ENCODE data around the gene AFDN. TPM values are rescaled to one million over a fixed set of nuclear protein-coding genes. Genes with fewer than 3 reads are reported as not detected.

The AFDN gene
- polyA plus RNA-seq, 1 of the 3 experiments (the other 2 are of a cell fraction): 25.1 TPM

DNA sequence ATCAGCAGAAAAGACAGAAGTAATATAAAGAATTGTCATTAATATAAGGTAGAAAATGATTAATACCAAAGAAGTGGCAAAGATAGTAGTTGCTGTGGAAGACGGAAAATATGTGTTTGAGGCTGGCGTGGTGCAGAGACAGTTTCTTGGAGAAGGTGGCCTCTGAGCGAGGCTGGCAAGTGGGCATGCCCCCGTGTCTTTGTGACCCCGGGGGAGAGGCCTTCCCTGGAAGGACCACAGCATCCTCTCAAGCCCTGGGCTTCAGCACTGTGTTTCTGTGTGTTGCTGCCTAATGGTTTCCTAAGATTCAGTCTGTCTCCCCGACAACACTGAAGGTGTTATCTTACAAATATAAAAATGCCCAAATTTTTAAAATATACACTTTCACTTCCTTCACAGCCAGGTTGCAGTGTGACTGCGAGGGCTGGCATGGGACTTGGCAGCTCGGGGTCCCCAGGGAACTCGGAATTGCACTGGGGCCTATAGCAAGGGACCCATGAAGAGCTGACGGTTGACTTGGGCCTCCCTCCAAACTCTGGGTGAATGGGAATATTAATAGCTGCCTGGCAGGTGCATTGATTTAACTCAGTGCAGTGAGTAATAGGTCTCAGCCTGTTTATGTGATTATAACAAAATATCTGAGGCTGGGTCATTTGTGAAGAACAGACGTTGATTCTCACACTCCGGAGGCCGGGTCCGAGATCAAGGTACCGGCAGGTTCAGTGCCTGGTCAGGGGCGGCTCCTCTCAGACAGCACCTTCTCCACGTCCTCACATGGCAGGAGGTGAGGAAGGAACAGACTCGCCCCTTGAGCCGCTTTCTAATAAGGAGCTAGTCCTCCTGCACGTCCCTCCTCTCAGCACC, 47.4 kb upstream of the AFDN start:
- DNase-seq: no peak
- Histone ChIP-seq H3K9ac (no peak overlapping the region), H4K20me1 (ENCODE audit: insufficient read depth) (no peaks in the 10 kb centered on the region), H3K4me3 (ENCODE audit: low read depth in 2 of 2, low read length in 1 of 2) (no peak overlapping the region), H3K9me2 (no peaks in the 10 kb centered on the region), H3K79me2 (ENCODE audit: insufficient read depth) (no peaks in the 10 kb centered on the region), H3K27ac (ENCODE audit: low read depth in 2 of 2, low read length in 1 of 2) (no peak overlapping the region), H3K36me3 (replicated peaks in 1 of 2; ENCODE audit: control insufficient read depth in 1 of 2, insufficient read depth in 2 of 2, low read length in 1 of 2) (no peaks in the 10 kb centered on the region), H3F3A (replicated peaks; ENCODE audit: insufficient read depth) (no peaks in the 10 kb centered on the region), H3K4me1 (ENCODE audit: control insufficient read depth in 1 of 2, insufficient read depth in 2 of 2, low read depth in 1 of 2, low read length in 1 of 2) (no peaks in the 10 kb centered on the region), H3K27me3 (ENCODE audit: insufficient read depth) (no peaks in the 10 kb centered on the region), H3K4me2 (no peak overlapping the region), H2AFZ (ENCODE audit: low read depth) (no peak overlapping the region), H3K9me3 (no peaks in the 10 kb centered on the region)
- whole genome bisulfite sequencing (ENCODE audit: low lambda C conversion rate): 56% methylated on average over 20 of the region's 20 CpGs
- no peak for TF ChIP-seq EZH2phosphoT487 (IDR thresholded peaks at IDR 0.05; ENCODE audit: borderline replicate concordance, low read depth)
- TF ChIP-seq EP300 (IDR thresholded peaks at IDR 0.05; ENCODE audit: borderline replicate concordance in 1 of 2, low read depth in 1 of 2, low read length in 1 of 2): no peak
- no peak for TF ChIP-seq NFIC (IDR thresholded peaks at IDR 0.05; ENCODE audit: borderline replicate concordance)
- TF ChIP-seq MXI1 (IDR thresholded peaks at IDR 0.05; ENCODE audit: low read depth, low read length): no peak
- TF ChIP-seq, protein P1, sequence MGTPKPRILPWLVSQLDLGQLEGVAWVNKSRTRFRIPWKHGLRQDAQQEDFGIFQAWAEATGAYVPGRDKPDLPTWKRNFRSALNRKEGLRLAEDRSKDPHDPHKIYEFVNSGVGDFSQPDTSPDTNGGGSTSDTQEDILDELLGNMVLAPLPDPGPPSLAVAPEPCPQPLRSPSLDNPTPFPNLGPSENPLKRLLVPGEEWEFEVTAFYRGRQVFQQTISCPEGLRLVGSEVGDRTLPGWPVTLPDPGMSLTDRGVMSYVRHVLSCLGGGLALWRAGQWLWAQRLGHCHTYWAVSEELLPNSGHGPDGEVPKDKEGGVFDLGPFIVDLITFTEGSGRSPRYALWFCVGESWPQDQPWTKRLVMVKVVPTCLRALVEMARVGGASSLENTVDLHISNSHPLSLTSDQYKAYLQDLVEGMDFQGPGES (IDR thresholded peaks at IDR 0.05; ENCODE audit: low read depth, low read length): no peak
- no peak for TF ChIP-seq POLR2AphosphoS5 (IDR thresholded peaks at IDR 0.05; ENCODE audit: low read depth, low read length)
- no peak for TF ChIP-seq RAD21 (IDR thresholded peaks at IDR 0.05; ENCODE audit: low read length)
- no peak for TF ChIP-seq FOSL2 (IDR thresholded peaks at IDR 0.05; ENCODE audit: borderline replicate concordance, low read depth)
- POLR2A ChIA-PET: no interaction called here
- CTCF ChIA-PET: interaction anchor here (1.5 kb wide), 1 partner anchor 12 kb away, joined by 5 read pairs; no protein-coding TSS in a partner anchor

GRCh38 chr6:167779993-167780655, 46.6 kb upstream of the AFDN start:
- Histone ChIP-seq H3K4me1 (ENCODE audit: control insufficient read depth in 1 of 2, insufficient read depth in 2 of 2, low read depth in 1 of 2, low read length in 1 of 2) (no peaks in the 10 kb centered on the region), H3K9ac (no peak overlapping the region), H3K27me3 (ENCODE audit: insufficient read depth) (no peaks in the 10 kb centered on the region), H3F3A (replicated peaks; ENCODE audit: insufficient read depth) (no peaks in the 10 kb centered on the region), H3K9me2 (no peaks in the 10 kb centered on the region), H3K4me3 (ENCODE audit: low read depth in 2 of 2, low read length in 1 of 2) (no peak overlapping the region), H3K4me2 (no peak overlapping the region), H3K79me2 (ENCODE audit: insufficient read depth) (no peaks in the 10 kb centered on the region), H3K36me3 (replicated peaks in 1 of 2; ENCODE audit: control insufficient read depth in 1 of 2, insufficient read depth in 2 of 2, low read length in 1 of 2) (no peaks in the 10 kb centered on the region), H3K9me3 (no peaks in the 10 kb centered on the region), H4K20me1 (ENCODE audit: insufficient read depth) (no peaks in the 10 kb centered on the region), H2AFZ (ENCODE audit: low read depth) (no peak overlapping the region), H3K27ac (ENCODE audit: low read depth in 2 of 2, low read length in 1 of 2) (no peak overlapping the region)
- no peak for DNase-seq
- POLR2A ChIA-PET: no interaction called here
- CTCF ChIA-PET: interaction anchor here (1.1 to 1.5 kb wide), 2 partner anchors 11 to 40 kb away, joined by 3 to 5 read pairs; no protein-coding TSS in a partner anchor
- TF ChIP-seq FOXM1 (IDR thresholded peaks at IDR 0.05; ENCODE audit: low read depth) (no peak), RCOR1 (IDR thresholded peaks at IDR 0.05; ENCODE audit: low read length) (no peak), USF2 (IDR thresholded peaks at IDR 0.05; ENCODE audit: borderline replicate concordance, low read depth, low read length) (no peak), CTCF (IDR thresholded peaks at IDR 0.05) (no peak), SMC3 (IDR thresholded peaks at IDR 0.05; ENCODE audit: low read depth, low read length) (no peak), MAX (IDR thresholded peaks at IDR 0.05; ENCODE audit: low read depth) (no peak), EZH2phosphoT487 (IDR thresholded peaks at IDR 0.05; ENCODE audit: borderline replicate concordance, low read depth) (no peak), TEAD4 (IDR thresholded peaks at IDR 0.05; ENCODE audit: borderline replicate concordance, insufficient read depth) (no peak), NRF1 (IDR thresholded peaks at IDR 0.05; ENCODE audit: low read depth, low read length) (no peak), RAD21 (IDR thresholded peaks at IDR 0.05; ENCODE audit: low read length) (no peak), YY1 (IDR thresholded peaks at IDR 0.05; ENCODE audit: low read depth) (no peak), ELF1 (IDR thresholded peaks at IDR 0.05) (no peak), MXI1 (IDR thresholded peaks at IDR 0.05; ENCODE audit: low read depth, low read length) (no peak)
- TF ChIP-seq, protein P2, sequence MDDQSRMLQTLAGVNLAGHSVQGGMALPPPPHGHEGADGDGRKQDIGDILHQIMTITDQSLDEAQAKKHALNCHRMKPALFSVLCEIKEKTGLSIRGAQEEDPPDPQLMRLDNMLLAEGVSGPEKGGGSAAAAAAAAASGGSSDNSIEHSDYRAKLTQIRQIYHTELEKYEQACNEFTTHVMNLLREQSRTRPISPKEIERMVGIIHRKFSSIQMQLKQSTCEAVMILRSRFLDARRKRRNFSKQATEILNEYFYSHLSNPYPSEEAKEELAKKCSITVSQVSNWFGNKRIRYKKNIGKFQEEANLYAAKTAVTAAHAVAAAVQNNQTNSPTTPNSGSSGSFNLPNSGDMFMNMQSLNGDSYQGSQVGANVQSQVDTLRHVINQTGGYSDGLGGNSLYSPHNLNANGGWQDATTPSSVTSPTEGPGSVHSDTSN (IDR thresholded peaks at IDR 0.05): no peak
- WGBS (ENCODE audit: low lambda C conversion rate): 60% methylated on average over 14 of the region's 15 CpGs
